Lower leg skin (tissue), 4 donors: ENCODE results near the gene CARD10. TPM values are rescaled to one million over a fixed set of nuclear protein-coding genes. Genes with fewer than 3 reads are reported as not detected.
"Not testable (repeated sequence)": the region's sequence is repeated elsewhere in the genome, so short reads cannot be mapped to it uniquely, and the experiment has no call there.

Experiments
- DNase-seq, 2 donors: peaks; one replicate each; pipeline ENCODE4 v3.0.0-alpha.2; 2019; ENCODE audit warnings: low spot score in 2 of 2
- H3K4me3 ChIP-seq: fragments of 200-600 bp; sonication (generic); 2 replicates; pipeline ENCODE4 v1.5.1; 2017; ENCODE audit warnings: mild to moderate bottlenecking, low read depth; ENCODE audit not compliant: poor library complexity, severe bottlenecking
- CTCF ChIP-seq, 3 donors: fragments of 450-650 bp; IDR thresholded peaks; one replicate each; pipeline ENCODE4 v1.5.1; 2016; ENCODE audit warnings: antibody characterized with exemption in 3 of 3, mild to moderate bottlenecking in 3 of 3, moderate library complexity in 2 of 3
- POLR2A ChIP-seq, 2 donors: fragments of 450-650 bp; IDR thresholded peaks; one replicate each; pipeline ENCODE4 v1.6.1; 2016 to 2017; ENCODE audit warnings: antibody characterized with exemption in 2 of 2, mild to moderate bottlenecking in 1 of 2, moderate library complexity in 1 of 2
- WGBS, 2 donors: methylation state at CpG; one replicate each; pipeline ENCODE4 v1.1.5; 2018; 5-methylcytosine and 5-hydroxymethylcytosine counted together
- intact Hi-C: fragments of 100-400 bp; cut with DNase I; formaldehyde crosslinking; loops from one replicate; pipeline ENCODE4 v1.15.0; 2023; ENCODE audit warnings: low total_unique reads
- total RNA-seq, 4 donors: library from RNA; depleted of rRNA; stranded (reverse); fragments of >200 nt; gene quantifications; one replicate each; pipeline ENCODE4 v1.1.0, GENCODE V29; 2016

Gene CARD10
- total RNA-seq, 4 donors from 2014 or later: 13.2 to 22.5 (median 18.6) TPM

GRCh38 chr22:37470087-37470445 lies 49.1 kb downstream of the CARD10 start:
- intact Hi-C loops: no loop called here
- H3K4me3 ChIP-seq: no peak overlapping the region
- WGBS, 2 donors: 76 to 79% methylated on average over 5 of the region's 5 CpGs
- DNase-seq: no peak
- TF ChIP-seq CTCF (IDR thresholded peaks at IDR 0.05) (no peak), POLR2A (IDR thresholded peaks at IDR 0.05) (no peak)

GRCh38 chr22:37469416-37470086 lies 49.7 kb downstream of the CARD10 start:
- intact Hi-C loops: no loop called here
- WGBS, 2 donors: 69 to 71% methylated on average over 7 to 8 of the region's 8 CpGs

GRCh38 chr22:37468201-37468695 lies 51.0 kb downstream of the CARD10 start:
- H3K4me3 ChIP-seq, DNase-seq, intact Hi-C loops: not testable (repeated sequence)
- 85 to 88% methylated on average over 14 of the region's 14 CpGs for WGBS, 2 donors

More at GRCh38 chr22:37469416-37470086, 49.7 kb downstream of the CARD10 start:
- no peak for DNase-seq
- H3K4me3 ChIP-seq: no peak overlapping the region
- TF ChIP-seq CTCF (IDR thresholded peaks at IDR 0.05): no peak
- TF ChIP-seq POLR2A (IDR thresholded peaks at IDR 0.05): no peak

GRCh38 chr22:37467391-37467955 lies 51.7 kb downstream of the CARD10 start:
- WGBS, 2 donors: 30 to 51% methylated on average over 14 of the region's 14 CpGs
- no peak overlapping the region for H3K4me3 ChIP-seq
- no peak for TF ChIP-seq POLR2A (IDR thresholded peaks at IDR 0.05)
- no peak for TF ChIP-seq CTCF (IDR thresholded peaks at IDR 0.05)
- DNase-seq: no peak
- intact Hi-C loops: no loop called here

- TF ChIP-seq CTCF (IDR thresholded peaks at IDR 0.05) (no peak), POLR2A (IDR thresholded peaks at IDR 0.05) (no peak)
- DNase-seq: no peak
- intact Hi-C loops: no loop called here
- WGBS, 2 donors: 32 to 39% methylated on average over 4 of the region's 4 CpGs
- no peak overlapping the region for H3K4me3 ChIP-seq
Observed at GRCh38 chr22:37464181-37464580, 55.0 kb downstream of the CARD10 start.

GRCh38 chr22:37462983-37463382 lies 56.2 kb downstream of the CARD10 start:
- 9 to 17% methylated on average over 5 of the region's 5 CpGs for WGBS, 2 donors
- H3K4me3 ChIP-seq: no peak overlapping the region
- DNase-seq: no peak
- intact Hi-C loops: no loop called here
- TF ChIP-seq CTCF (IDR thresholded peaks at IDR 0.05): no peak
- TF ChIP-seq POLR2A (IDR thresholded peaks at IDR 0.05): no peak
